ENCODE data around the gene ZNF277. TPM values are rescaled to one million over a fixed set of nuclear protein-coding genes. Genes with fewer than 3 reads are reported as not detected.
"Not testable (repeated sequence)": the region's sequence is repeated elsewhere in the genome, so short reads cannot be mapped to it uniquely, and the experiment has no call there.

ZNF277 gene
- total and polyA plus RNA-seq, 3 experiments from 2014 or later: 13.5 to 20.6 (median 14.7) TPM

DNA sequence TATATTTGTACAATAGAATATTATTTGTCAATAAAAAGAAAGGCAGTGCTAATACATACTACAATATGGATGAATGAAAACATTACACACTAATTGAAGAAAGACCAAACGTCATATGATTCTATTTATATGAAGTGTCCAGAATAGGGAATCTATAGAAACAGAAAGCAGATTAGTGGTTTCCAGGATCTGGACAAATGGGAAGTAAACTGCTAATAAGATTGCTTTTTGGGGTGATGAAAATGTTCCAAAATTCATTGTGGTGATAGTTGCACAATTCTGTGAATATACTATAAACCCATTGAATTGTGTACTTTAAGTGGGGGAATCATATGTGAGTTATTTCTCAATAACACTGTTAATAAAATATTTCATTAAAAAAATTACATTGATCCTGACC, 165.6 kb downstream of the ZNF277 start:
- ChIA-PET CTCF (interaction anchor here (1.5 kb wide), 1 partner anchor 22 kb away, joined by 3 read pairs; no protein-coding TSS in a partner anchor), POLR2A (no interaction called here)
- Histone ChIP-seq H3K9me3 (ENCODE audit: low read length) (no peaks in the 10 kb centered on the region), H3K27me3 (ENCODE audit: insufficient read depth, low read length, poor library complexity, severe bottlenecking) (no peaks in the 10 kb centered on the region), H3K27ac (ENCODE audit: low read depth, low read length) (no peak overlapping the region), H3K4me3 (ENCODE audit: low read length) (no peak overlapping the region), H3K36me3 (ENCODE audit: insufficient read depth, low read length) (no peaks in the 10 kb centered on the region), H3K4me1 (ENCODE audit: insufficient read depth, low read length) (no peaks in the 10 kb centered on the region)
- Mint-ChIP-seq H3K4me3 (no peak overlapping the region), H3K27ac (no peak overlapping the region), H3K27me3 (peaks cover 2 to 6% of the 10 kb centered on the region in 2 donors), H3K4me1 (no peaks in the 10 kb centered on the region), H3K36me3 (no peaks in the 10 kb centered on the region), H3K9me3 (no peaks in the 10 kb centered on the region)
- no peak for DNase-seq

DNA sequence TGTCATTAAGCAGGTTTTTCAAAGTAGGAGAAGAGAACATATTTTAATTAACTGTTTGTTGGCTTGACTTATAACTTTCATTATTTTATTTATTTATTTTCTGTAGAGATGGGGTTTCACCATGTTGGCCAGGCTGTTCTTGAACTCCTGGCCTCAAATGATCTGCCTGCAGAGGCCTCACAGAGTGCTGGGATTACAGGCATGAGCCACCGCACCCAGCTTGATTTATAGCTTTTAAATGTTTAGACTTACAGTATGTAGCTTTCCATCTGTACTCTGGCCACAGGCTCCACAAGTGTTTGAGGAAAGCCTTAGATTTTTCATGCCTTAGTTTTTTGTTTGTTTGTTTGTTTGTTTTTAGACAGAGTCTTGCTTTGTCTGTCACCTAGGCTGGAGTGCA, 171.1 kb downstream of the ZNF277 start:
- H3K27ac Mint-ChIP-seq: no peak overlapping the region
- no peak for DNase-seq
- H3K4me1 Mint-ChIP-seq: peaks cover 2 to 6% (median 6%) of the 10 kb centered on the region in 3 donors
- Histone ChIP-seq H3K36me3 (ENCODE audit: insufficient read depth, low read length) (no peaks in the 10 kb centered on the region), H3K9me3 (ENCODE audit: low read length) (no peaks in the 10 kb centered on the region), H3K27me3 (ENCODE audit: insufficient read depth, low read length, poor library complexity, severe bottlenecking) (no peaks in the 10 kb centered on the region), H3K27ac (ENCODE audit: low read depth, low read length) (no peak overlapping the region), H3K4me1 (ENCODE audit: insufficient read depth, low read length) (no peaks in the 10 kb centered on the region), H3K4me3 (ENCODE audit: low read length) (no peak overlapping the region)
- peaks cover 5 to 12% of the 10 kb centered on the region in 2 donors for H3K27me3 Mint-ChIP-seq
- no peaks in the 10 kb centered on the region for H3K36me3 Mint-ChIP-seq
- CTCF ChIA-PET: no interaction called here
- H3K4me3 Mint-ChIP-seq: no peak overlapping the region
- no peaks in the 10 kb centered on the region for H3K9me3 Mint-ChIP-seq
- POLR2A ChIA-PET: no interaction called here

DNA sequence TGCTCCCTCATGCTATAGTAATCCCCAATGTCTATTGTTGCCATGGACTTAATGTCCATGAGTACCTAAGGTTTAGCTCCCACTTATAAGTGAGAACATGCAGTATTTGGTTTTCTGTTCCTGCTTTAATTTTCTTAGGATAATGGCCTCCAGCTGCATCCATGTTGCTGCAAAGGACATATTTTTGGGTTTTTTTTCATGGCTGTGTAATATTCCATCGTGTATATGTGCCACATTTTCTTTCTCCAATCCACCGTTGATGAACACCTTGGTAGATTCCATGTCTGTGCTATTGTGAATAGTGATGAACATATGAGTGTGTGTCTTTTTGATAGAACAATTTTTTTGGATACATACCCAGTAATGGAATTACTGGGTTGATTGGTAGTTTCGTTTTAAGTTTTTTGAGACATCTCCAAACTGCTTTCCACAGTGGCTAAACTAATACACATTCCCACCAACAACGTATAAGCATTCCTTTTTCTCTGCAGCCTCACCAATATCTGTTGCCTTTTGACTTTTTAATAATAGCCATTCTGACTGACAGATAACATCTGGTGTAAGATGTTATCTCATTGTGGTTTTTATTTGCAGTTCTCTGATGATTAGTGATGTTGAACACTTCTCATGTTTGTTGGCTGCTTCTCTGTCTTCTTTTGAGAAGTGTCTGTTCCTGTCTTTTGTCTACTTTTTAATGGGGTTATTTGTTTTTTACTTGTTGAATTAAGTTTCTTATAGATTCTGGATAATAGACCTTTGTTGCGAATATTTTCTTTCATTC, 175.0 kb downstream of the ZNF277 start:
- Histone ChIP-seq H3K4me3 (ENCODE audit: low read length) (no peak overlapping the region), H3K4me1 (ENCODE audit: insufficient read depth, low read length) (no peaks in the 10 kb centered on the region), H3K27me3 (ENCODE audit: insufficient read depth, low read length, poor library complexity, severe bottlenecking) (no peaks in the 10 kb centered on the region), H3K9me3 (ENCODE audit: low read length) (no peaks in the 10 kb centered on the region), H3K36me3 (ENCODE audit: insufficient read depth, low read length) (no peaks in the 10 kb centered on the region), H3K27ac (ENCODE audit: low read depth, low read length) (no peak overlapping the region)
- CTCF ChIA-PET: no interaction called here
- DNase-seq: no peak
- H3K27ac Mint-ChIP-seq: no peak overlapping the region
- no peak overlapping the region for H3K4me3 Mint-ChIP-seq
- peaks cover 6 to 16% (median 14%) of the 10 kb centered on the region in 3 donors for H3K4me1 Mint-ChIP-seq
- no peaks in the 10 kb centered on the region for H3K36me3 Mint-ChIP-seq
- POLR2A ChIA-PET: no interaction called here
- H3K27me3 Mint-ChIP-seq: peaks cover 8 to 18% of the 10 kb centered on the region in 2 donors
- no peaks in the 10 kb centered on the region for H3K9me3 Mint-ChIP-seq

DNA sequence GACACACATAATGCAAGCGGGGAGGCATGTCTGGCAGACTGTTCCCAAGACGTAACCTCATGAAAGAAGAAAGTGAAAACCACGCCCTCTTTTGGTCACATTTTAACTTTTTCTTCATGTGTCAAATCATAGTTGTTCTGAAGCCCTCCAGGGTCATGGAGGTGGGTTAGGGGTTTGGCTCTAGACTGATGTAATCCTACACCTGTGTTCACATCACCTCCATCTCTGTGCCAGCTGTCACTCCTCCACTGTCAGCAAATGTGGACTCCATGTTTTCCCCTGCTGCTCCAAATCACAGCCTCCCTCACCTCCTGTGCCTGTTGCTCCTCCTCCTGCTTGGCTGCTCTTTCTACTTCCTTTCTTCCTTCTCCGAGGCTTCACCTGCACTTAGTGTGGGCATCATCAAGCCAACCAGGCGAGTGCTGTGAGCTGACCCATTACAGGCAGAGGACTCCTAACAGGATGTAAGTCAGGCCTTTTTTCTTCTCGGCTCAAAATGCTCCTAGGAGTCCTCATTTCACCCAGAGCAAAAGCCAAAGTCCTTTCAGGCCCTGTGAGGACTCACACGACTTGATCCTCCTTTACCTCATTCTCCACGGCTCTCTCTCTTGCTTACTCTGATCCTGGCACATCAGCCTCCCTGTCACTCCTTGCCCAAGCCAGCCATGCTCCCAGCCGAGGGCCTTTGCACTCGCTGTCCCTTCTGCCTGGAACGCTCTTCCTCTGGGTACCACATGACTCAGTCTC, 177.3 kb downstream of the ZNF277 start:
- ChIA-PET CTCF (no interaction called here), POLR2A (no interaction called here)
- Histone ChIP-seq H3K36me3 (ENCODE audit: insufficient read depth, low read length) (no peaks in the 10 kb centered on the region), H3K4me3 (ENCODE audit: low read length) (no peak overlapping the region), H3K9me3 (ENCODE audit: low read length) (no peaks in the 10 kb centered on the region), H3K27me3 (ENCODE audit: insufficient read depth, low read length, poor library complexity, severe bottlenecking) (no peaks in the 10 kb centered on the region), H3K4me1 (ENCODE audit: insufficient read depth, low read length) (no peaks in the 10 kb centered on the region), H3K27ac (ENCODE audit: low read depth, low read length) (no peak overlapping the region)
- no peaks in the 10 kb centered on the region for H3K9me3 Mint-ChIP-seq
- peaks cover 7 to 18% of the 10 kb centered on the region in 2 donors for H3K27me3 Mint-ChIP-seq
- H3K4me3 Mint-ChIP-seq: no peak overlapping the region
- no peaks in the 10 kb centered on the region for H3K36me3 Mint-ChIP-seq
- DNase-seq: peak in 1 of 5 donors; percentile 18
- H3K27ac Mint-ChIP-seq: no peak overlapping the region
- peaks cover 6 to 16% (median 14%) of the 10 kb centered on the region in 3 donors for H3K4me1 Mint-ChIP-seq

DNA sequence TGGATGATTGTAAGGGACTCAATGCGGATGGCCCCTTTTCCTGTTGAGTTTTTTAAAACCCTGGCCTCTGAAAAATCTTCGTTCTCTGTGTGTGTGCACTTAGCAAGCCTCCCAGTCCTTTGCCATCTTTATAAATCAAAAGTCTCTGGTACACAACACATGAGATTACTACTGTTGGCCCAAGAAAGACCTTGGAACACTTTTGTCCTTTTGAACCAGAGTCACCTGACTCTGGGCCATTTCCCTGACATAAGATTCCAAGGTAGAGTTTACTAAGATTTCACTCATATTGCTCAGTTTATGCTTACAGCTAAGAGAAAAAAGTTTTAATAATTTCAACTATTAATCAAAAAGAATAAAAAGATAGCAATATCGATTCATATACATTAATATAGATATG, 179.0 kb downstream of the ZNF277 start:
- no peak overlapping the region for H3K27ac Mint-ChIP-seq
- Histone ChIP-seq H3K4me1 (ENCODE audit: insufficient read depth, low read length) (no peaks in the 10 kb centered on the region), H3K27ac (ENCODE audit: low read depth, low read length) (no peak overlapping the region), H3K9me3 (ENCODE audit: low read length) (no peaks in the 10 kb centered on the region), H3K4me3 (ENCODE audit: low read length) (no peak overlapping the region), H3K36me3 (ENCODE audit: insufficient read depth, low read length) (no peaks in the 10 kb centered on the region), H3K27me3 (ENCODE audit: insufficient read depth, low read length, poor library complexity, severe bottlenecking) (no peaks in the 10 kb centered on the region)
- POLR2A ChIA-PET: no interaction called here
- no peak overlapping the region for H3K4me3 Mint-ChIP-seq
- no peak for DNase-seq
- H3K9me3 Mint-ChIP-seq: peaks cover 0 to 2% (median 0%) of the 10 kb centered on the region in 5 donors
- peaks cover 7 to 18% of the 10 kb centered on the region in 2 donors for H3K27me3 Mint-ChIP-seq
- peaks cover 6 to 16% (median 14%) of the 10 kb centered on the region in 3 donors for H3K4me1 Mint-ChIP-seq
- CTCF ChIA-PET: no interaction called here
- no peaks in the 10 kb centered on the region for H3K36me3 Mint-ChIP-seq

DNA sequence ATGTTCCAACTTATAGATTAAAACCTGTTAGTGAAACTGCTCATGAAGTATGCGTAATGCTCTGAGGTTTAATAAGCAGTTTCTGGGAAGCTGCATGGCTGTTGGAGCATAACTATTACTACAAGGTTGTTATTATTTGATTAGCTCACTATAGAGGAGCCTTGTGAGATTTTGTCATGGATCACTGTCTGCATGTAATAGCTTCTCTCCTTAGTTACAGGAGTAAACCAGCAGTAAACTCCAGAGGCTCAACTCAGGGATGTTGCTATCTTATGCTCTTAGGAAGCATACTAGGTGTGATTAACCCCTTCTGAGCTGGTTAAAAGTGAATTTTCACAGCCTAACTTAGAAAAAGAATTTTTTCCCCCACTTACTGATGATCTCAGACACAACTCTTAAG, 180.1 kb downstream of the ZNF277 start:
- Mint-ChIP-seq H3K4me1 (peaks cover 8 to 19% (median 18%) of the 10 kb centered on the region in 3 donors), H3K4me3 (peak overlapping the region in 1 of 7 donors; percentile 11), H3K9me3 (peaks cover 0 to 2% (median 0%) of the 10 kb centered on the region in 5 donors), H3K36me3 (no peaks in the 10 kb centered on the region), H3K27me3 (peaks cover 9% of the 10 kb centered on the region in 2 donors), H3K27ac (no peak overlapping the region)
- Histone ChIP-seq H3K27me3 (ENCODE audit: insufficient read depth, low read length, poor library complexity, severe bottlenecking) (no peaks in the 10 kb centered on the region), H3K9me3 (ENCODE audit: low read length) (no peaks in the 10 kb centered on the region), H3K27ac (ENCODE audit: low read depth, low read length) (no peak overlapping the region), H3K4me3 (ENCODE audit: low read length) (no peak overlapping the region), H3K4me1 (ENCODE audit: insufficient read depth, low read length) (no peaks in the 10 kb centered on the region), H3K36me3 (ENCODE audit: insufficient read depth, low read length) (no peaks in the 10 kb centered on the region)
- no peak for DNase-seq
- POLR2A ChIA-PET: no interaction called here
- CTCF ChIA-PET: no interaction called here

DNA sequence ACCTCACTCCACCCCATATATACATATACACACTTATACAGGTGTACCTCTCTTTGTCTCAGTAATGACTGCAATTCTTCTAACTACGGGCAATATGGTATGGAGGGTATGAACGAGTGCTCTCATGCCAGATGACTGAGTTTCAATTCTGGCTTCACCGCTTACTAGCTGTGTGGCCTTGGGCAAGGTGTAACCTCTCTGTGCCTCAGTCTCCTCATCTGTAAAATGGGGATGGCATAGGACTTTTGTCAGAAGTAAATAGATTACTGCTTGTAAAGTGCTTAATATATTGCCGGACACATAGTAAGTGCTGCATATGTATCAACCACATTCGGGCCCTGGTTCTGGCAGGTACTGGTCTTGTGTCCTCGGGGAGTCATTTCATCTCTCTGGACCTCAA, 183.7 kb downstream of the ZNF277 start:
- no peak overlapping the region for H3K4me3 ChIP-seq (ENCODE audit: low read length)
- POLR2A ChIA-PET: no interaction called here
- H3K36me3 ChIP-seq (ENCODE audit: insufficient read depth, low read length): no peaks in the 10 kb centered on the region
- Mint-ChIP-seq H3K4me1 (peaks cover 13 to 16% (median 15%) of the 10 kb centered on the region in 3 donors), H3K27ac (peak overlapping the region in 2 of 8 donors; percentile 2 to 48), H3K9me3 (peaks cover 0 to 2% (median 0%) of the 10 kb centered on the region in 5 donors), H3K36me3 (no peaks in the 10 kb centered on the region), H3K27me3 (peaks cover under 1 to 2% of the 10 kb centered on the region in 2 donors), H3K4me3 (peak overlapping the region in 5 of 7 donors; percentile 33 to 84 (median 79))
- no peaks in the 10 kb centered on the region for H3K9me3 ChIP-seq (ENCODE audit: low read length)
- no peak for DNase-seq
- peaks cover 7% of the 10 kb centered on the region for H3K4me1 ChIP-seq (ENCODE audit: insufficient read depth, low read length)
- H3K27me3 ChIP-seq (ENCODE audit: insufficient read depth, low read length, poor library complexity, severe bottlenecking): no peaks in the 10 kb centered on the region
- no peak overlapping the region for H3K27ac ChIP-seq (ENCODE audit: low read depth, low read length)
- CTCF ChIA-PET: no interaction called here

DNA sequence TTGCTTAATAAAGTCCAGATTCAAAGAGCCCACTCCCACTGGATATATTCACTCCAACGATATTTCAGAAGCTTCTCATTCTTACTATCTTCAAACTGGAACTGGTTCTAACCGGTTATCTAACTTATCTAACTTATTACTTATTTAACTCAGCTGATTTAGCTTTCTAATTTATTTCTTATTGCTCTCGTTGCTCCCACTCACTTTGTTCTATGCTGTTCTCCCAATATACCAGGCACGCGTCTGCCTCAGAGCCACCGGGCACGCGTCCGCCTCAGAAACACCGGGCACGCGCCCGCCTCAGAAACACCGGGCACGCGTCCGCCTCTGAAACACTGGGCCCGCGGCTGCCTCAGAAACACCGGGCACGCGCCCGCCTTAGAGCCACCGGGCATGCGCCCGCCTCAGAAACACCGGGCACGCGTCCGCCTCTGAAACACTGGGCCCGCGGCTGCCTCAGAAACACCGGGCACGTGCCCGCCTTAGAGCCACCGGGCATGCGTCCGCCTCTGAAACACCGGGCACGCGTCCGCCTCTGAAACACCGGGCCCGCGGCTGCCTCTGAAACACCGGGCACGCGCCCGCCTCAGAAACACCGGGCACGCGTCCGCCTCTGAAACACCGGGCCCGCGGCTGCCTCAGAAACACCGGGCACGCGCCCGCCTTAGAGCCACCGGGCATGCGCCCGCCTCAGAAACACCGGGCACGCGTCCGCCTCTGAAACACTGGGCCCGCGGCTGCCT, 184.8 kb downstream of the ZNF277 start:
- H3K27ac ChIP-seq (ENCODE audit: low read depth, low read length); H3K9me3 ChIP-seq (ENCODE audit: low read length); CTCF ChIA-PET; H3K36me3 ChIP-seq (ENCODE audit: insufficient read depth, low read length); H3K4me1 ChIP-seq (ENCODE audit: insufficient read depth, low read length); POLR2A ChIA-PET; H3K36me3 Mint-ChIP-seq; H3K27me3 ChIP-seq (ENCODE audit: insufficient read depth, low read length, poor library complexity, severe bottlenecking); H3K9me3 Mint-ChIP-seq: not testable (repeated sequence)
- Mint-ChIP-seq H3K27ac (peak overlapping the region in 7 of 8 donors; percentile 9 to 97 (median 88)), H3K4me1 (peaks cover 13 to 16% (median 15%) of the 10 kb centered on the region in 3 donors), H3K4me3 (peak overlapping the region; percentile 80 to 92 (median 86)), H3K27me3 (peaks cover 2 to 10% of the 10 kb centered on the region in 2 donors)
- DNase-seq: peak; percentile 10 to 66 (median 55)
- H3K4me3 ChIP-seq (ENCODE audit: low read length): peak overlapping the region; percentile 13

Data from CD8-positive, alpha-beta memory T cell (primary cell).